Uterus (tissue), 4 donors: ENCODE results near the gene PAX3. TPM values are rescaled to one million over a fixed set of nuclear protein-coding genes. Genes with fewer than 3 reads are reported as not detected.

ENCODE experiments used
- DNase-seq, 2 donors: peaks; one replicate each; pipeline ENCODE4 v3.0.0-alpha.2; 2019 to 2020
- H3K27ac ChIP-seq, 2 donors: fragments of 200-600 bp; sonication (generic); 1 replicate in 1 of 2; 2 replicates in 1 of 2; pipeline ENCODE4 v1.5.1; 2016 to 2018
- H3K27me3 ChIP-seq, 2 donors: fragments of 200-600 bp; sonication (generic); one replicate each; pipeline ENCODE4 v1.5.1; 2018 to 2019; ENCODE audit warnings: control low read depth in 1 of 2
- H3K36me3 ChIP-seq, 2 donors: fragments of 200-600 bp; sonication (generic); one replicate each; pipeline ENCODE4 v1.5.1; 2019; ENCODE audit warnings: control low read depth in 1 of 2
- H3K4me1 ChIP-seq, 2 donors: fragments of 200-600 bp; sonication (generic); one replicate each; pipeline ENCODE4 v1.5.1; 2018 to 2019; ENCODE audit warnings: control low read depth in 1 of 2
- H3K4me3 ChIP-seq, 2 donors: fragments of 200-600 bp; sonication (generic); 1 replicate in 1 of 2; 2 replicates in 1 of 2; pipeline ENCODE4 v1.5.1; 2018 to 2019; ENCODE audit warnings: mild to moderate bottlenecking in 1 of 2
- H3K9me3 ChIP-seq, 2 donors: fragments of 200-600 bp; sonication (generic); one replicate each; pipeline ENCODE4 v1.5.1; 2019; ENCODE audit warnings: control low read depth in 1 of 2
- CTCF ChIP-seq, 4 experiments: fragments of 200-600 bp in 2 of 4; fragments of 450-650 bp in 2 of 4; sonication (generic) in 2 of 4; IDR thresholded peaks; one replicate each; pipeline ENCODE4 v1.5.1; 2016 to 2019; ENCODE audit warnings: antibody characterized with exemption in 4 of 4, mild to moderate bottlenecking in 2 of 4, moderate library complexity in 1 of 4
- POLR2A ChIP-seq, 2 donors: fragments of 450-650 bp; IDR thresholded peaks; one replicate each; pipeline ENCODE4 v1.6.1; 2016; ENCODE audit warnings: antibody characterized with exemption in 2 of 2, mild to moderate bottlenecking in 1 of 2, moderate library complexity in 1 of 2
- intact Hi-C: fragments of 100-400 bp; cut with DNase I; formaldehyde crosslinking; loops from one replicate; pipeline ENCODE4 v1.15.1; 2023; ENCODE audit warnings: low total_unique reads
- total RNA-seq, 4 donors: library from RNA; depleted of rRNA in 3 of 4; stranded (reverse); fragments of >200 nt in 3 of 4; gene quantifications; one replicate each; pipeline versions ENCODE4 v1.1.0 to v1.2.4, GENCODE V29; 2014 to 2023
- donor health status: DM: yes; HTN: yes; CAD: no.

The PAX3 gene
- total RNA-seq, 4 donors from 2014 or later: not detected

GRCh38 chr2:222315443-222316121 is 16.8 kb upstream of the PAX3 start:
- no peaks in the 10 kb centered on the region for H3K9me3 ChIP-seq
- H3K4me3 ChIP-seq: no peak overlapping the region
- intact Hi-C loops: loop anchor here (5.0 kb wide), 1 partner anchor 247 kb away; no protein-coding TSS in a partner anchor
- H3K27me3 ChIP-seq: peaks cover 15 to 30% of the 10 kb centered on the region in 2 donors
- no peaks in the 10 kb centered on the region for H3K4me1 ChIP-seq
- no peak for TF ChIP-seq CTCF (IDR thresholded peaks at IDR 0.05)
- TF ChIP-seq POLR2A (IDR thresholded peaks at IDR 0.05): no peak
- H3K36me3 ChIP-seq: no peaks in the 10 kb centered on the region
- DNase-seq: no peak
- H3K27ac ChIP-seq: no peak overlapping the region

GRCh38 chr2:222313816-222314215 is 15.0 kb upstream of the PAX3 start:
- no peak for DNase-seq
- H3K36me3 ChIP-seq: no peaks in the 10 kb centered on the region
- intact Hi-C loops: no loop called here
- H3K27me3 ChIP-seq: peaks cover 18 to 48% of the 10 kb centered on the region in 2 donors
- no peak for TF ChIP-seq POLR2A (IDR thresholded peaks at IDR 0.05)
- TF ChIP-seq CTCF (IDR thresholded peaks at IDR 0.05): no peak
- no peak overlapping the region for H3K4me3 ChIP-seq
- H3K4me1 ChIP-seq: no peaks in the 10 kb centered on the region
- no peaks in the 10 kb centered on the region for H3K9me3 ChIP-seq
- no peak overlapping the region for H3K27ac ChIP-seq

GRCh38 chr2:222311978-222312738 is 13.4 kb upstream of the PAX3 start:
- intact Hi-C loops: no loop called here
- H3K27ac ChIP-seq: no peak overlapping the region
- no peak for DNase-seq
- H3K9me3 ChIP-seq: no peaks in the 10 kb centered on the region
- peaks cover 18 to 64% of the 10 kb centered on the region in 2 donors for H3K27me3 ChIP-seq
- H3K4me1 ChIP-seq: no peaks in the 10 kb centered on the region
- TF ChIP-seq POLR2A (IDR thresholded peaks at IDR 0.05): no peak
- no peaks in the 10 kb centered on the region for H3K36me3 ChIP-seq
- no peak overlapping the region for H3K4me3 ChIP-seq

GRCh38 chr2:222311319-222311977 is 12.7 kb upstream of the PAX3 start:
- Histone ChIP-seq H3K27me3 (peaks cover 18 to 71% of the 10 kb centered on the region in 2 donors), H3K9me3 (no peaks in the 10 kb centered on the region), H3K4me1 (no peaks in the 10 kb centered on the region), H3K36me3 (no peaks in the 10 kb centered on the region), H3K27ac (no peak overlapping the region), H3K4me3 (no peak overlapping the region)
- intact Hi-C loops: no loop called here
- TF ChIP-seq POLR2A (IDR thresholded peaks at IDR 0.05) (no peak), CTCF (IDR thresholded peaks at IDR 0.05) (no peak)
- DNase-seq: no peak

- Histone ChIP-seq H3K36me3 (no peaks in the 10 kb centered on the region), H3K4me1 (no peaks in the 10 kb centered on the region), H3K4me3 (no peak overlapping the region), H3K27ac (no peak overlapping the region), H3K9me3 (no peaks in the 10 kb centered on the region), H3K27me3 (peaks cover 18 to 76% of the 10 kb centered on the region in 2 donors)
- intact Hi-C loops: no loop called here
- TF ChIP-seq CTCF (IDR thresholded peaks at IDR 0.05): no peak
- TF ChIP-seq POLR2A (IDR thresholded peaks at IDR 0.05): no peak
- DNase-seq: no peak
These were observed 12.0 kb upstream of the PAX3 start for GRCh38 chr2:222310747-222311318.
